GM12874 (cell line): Measurements from ENCODE around the gene MOK.

Source experiments
- TF ChIP-seq, protein P1 (sequence below): IDR thresholded peaks from 2 replicates; pipeline ENCODE4 v1.5.1; 2011; ENCODE audit warnings: low read depth, mild to moderate bottlenecking, control low read depth, low read length, moderate library complexity; ENCODE audit not compliant: insufficient read depth

The MOK gene, protein sequence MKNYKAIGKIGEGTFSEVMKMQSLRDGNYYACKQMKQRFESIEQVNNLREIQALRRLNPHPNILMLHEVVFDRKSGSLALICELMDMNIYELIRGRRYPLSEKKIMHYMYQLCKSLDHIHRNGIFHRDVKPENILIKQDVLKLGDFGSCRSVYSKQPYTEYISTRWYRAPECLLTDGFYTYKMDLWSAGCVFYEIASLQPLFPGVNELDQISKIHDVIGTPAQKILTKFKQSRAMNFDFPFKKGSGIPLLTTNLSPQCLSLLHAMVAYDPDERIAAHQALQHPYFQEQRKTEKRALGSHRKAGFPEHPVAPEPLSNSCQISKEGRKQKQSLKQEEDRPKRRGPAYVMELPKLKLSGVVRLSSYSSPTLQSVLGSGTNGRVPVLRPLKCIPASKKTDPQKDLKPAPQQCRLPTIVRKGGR

DNA sequence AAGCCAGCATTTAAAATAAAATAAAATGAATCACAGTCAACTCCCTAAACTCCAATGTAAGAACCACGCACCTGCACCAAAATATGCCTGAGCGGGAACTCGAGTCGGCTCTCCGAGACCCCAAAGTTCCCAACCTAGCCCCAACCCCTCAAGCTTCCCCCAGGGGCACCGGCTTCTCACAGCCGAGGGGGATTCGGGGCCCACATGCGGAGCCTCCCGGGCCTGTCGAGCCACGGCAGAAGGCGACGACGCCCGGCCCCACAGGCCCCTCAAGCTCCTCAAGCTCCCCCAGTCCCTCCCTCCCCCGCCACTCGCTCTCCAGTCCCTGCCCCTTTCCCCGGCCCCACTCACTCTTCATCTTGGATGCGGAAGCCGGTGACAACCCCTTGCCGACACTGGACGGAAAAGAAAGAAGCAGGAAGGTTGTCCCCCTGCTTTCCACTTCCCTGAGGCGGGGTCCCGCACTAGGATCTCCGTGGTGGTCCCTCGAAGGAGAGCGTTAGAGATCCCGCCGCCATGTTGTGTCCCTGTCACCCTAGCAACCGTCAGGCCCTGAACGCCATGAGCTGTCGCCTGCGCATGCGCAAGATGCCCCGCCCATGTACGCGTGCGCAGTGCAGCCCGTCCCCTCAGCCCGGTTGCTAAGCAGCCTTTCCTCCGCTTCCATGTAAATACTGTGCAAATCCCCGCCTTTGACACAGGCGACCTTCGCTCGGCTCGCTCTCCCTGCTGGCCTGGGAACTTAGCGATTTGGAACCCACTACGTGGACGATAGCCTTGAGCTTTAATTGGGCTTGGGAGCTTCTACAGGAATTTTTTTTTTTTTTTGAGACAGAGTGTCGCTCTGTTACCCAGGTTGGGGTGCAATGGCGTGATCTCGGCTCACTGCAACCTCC, at the start of gene MOK:
TSS of gene MOK (minus strand) at position 554 of the 896 bp plus-strand sequence. CDS start at position 358, 196 bp downstream.
- TF ChIP-seq, protein P1, sequence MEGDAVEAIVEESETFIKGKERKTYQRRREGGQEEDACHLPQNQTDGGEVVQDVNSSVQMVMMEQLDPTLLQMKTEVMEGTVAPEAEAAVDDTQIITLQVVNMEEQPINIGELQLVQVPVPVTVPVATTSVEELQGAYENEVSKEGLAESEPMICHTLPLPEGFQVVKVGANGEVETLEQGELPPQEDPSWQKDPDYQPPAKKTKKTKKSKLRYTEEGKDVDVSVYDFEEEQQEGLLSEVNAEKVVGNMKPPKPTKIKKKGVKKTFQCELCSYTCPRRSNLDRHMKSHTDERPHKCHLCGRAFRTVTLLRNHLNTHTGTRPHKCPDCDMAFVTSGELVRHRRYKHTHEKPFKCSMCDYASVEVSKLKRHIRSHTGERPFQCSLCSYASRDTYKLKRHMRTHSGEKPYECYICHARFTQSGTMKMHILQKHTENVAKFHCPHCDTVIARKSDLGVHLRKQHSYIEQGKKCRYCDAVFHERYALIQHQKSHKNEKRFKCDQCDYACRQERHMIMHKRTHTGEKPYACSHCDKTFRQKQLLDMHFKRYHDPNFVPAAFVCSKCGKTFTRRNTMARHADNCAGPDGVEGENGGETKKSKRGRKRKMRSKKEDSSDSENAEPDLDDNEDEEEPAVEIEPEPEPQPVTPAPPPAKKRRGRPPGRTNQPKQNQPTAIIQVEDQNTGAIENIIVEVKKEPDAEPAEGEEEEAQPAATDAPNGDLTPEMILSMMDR: no peak

DNA sequence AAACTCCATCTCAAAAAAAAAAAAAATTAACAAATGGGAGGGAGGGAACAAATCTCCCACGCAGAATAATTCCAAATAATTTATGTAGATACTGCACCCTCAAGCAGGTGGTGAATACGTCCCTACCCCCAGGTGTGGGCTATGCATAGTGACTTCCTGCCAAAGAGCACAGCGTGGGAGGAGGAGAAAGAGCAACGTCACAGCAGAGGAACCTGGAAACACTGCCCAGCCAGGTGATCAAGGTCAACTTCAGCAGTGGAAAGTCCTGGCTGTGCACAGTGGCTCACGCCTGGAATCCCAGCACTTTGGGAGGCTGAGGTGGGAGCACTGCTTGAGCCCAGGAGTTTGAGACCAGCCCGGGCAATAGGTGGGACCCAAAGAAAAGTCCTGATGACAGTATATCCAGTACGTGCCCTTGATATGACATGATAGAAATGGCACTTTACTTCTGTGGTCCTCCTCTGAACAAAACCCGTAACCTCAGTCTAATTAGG, 48.2 kb upstream of the MOK start:
- TF ChIP-seq, protein P1: no peak

DNA sequence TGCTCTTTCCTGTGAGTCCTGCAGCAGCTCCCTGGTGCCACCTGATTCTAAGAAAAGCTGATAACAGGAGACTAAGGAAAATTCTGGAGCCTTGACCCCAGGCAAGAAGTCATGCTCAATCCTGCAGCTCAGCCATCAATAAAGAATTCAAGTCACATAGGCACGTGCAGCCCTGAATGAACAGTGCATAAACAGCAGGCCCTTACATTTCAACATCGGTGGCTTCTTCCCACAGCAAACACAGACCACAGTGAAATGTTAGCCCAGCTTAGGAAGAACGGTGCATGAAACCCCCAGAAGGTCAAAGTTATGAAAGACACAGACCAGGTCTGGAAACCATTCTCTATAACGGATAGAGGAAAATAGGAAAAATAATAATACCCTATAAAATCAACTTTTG, 47.2 kb upstream of the MOK start:
- TF ChIP-seq, protein P1: no peak

DNA sequence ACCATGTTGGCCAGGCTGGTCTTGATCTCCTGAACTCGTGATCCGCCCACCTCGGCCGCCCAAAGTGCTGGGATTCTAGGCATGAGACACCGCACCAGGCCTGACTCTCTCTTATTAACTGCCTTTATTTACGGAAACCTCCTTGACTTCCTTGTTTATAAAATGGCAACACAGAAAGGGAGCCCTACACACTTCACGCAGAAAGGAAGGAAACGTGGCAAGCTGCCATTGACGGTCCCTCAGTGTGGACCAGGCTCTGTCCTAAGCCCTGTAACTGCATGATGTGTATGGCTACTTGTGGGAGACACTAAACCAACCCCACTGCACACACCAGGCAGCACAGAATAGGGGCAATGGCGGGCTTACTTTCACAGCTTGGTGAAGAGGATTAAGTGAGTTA, 46.1 kb upstream of the MOK start:
- TF ChIP-seq, protein P1: no peak

DNA sequence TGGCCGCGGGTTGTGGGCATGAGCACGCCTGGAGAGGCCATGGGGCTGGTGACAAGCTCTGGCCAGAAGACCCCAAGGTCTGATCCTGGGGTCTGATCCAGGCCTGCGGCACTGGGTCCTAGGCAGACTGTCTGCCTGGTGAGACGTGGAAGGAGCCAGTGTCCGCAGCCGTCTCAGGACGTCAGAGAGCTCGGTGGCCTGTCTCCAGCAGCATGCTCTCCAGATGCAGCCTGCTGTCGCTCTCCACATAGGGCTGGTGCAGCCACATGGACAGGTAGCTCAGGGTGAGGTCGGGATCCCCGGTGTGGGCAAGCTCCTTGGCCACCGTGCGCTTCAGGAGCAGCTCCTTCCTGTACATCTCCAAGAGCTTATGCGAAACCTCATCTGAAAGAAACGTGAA, 43.4 kb upstream of the MOK start:
- TF ChIP-seq, protein P1: no peak

DNA sequence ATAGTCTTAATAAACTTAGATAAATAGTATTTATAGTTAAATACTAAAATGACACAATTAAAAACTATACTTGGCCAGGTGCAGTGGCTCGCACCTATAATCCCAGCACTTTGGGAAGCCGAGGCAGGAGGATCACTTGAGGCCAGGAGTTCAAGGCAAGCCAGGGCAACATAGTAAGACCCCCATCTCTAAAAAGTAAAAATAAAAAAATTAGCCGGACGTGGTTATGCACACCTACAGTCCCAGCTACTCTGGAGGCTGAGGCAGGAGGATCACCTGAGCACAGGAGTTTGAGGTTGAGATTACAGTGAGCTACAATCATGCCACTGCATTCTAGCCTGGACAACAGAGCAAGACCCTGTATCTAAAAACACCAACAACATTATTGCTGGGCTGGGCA, 41.7 kb upstream of the MOK start:
- TF ChIP-seq, protein P1: no peak

DNA sequence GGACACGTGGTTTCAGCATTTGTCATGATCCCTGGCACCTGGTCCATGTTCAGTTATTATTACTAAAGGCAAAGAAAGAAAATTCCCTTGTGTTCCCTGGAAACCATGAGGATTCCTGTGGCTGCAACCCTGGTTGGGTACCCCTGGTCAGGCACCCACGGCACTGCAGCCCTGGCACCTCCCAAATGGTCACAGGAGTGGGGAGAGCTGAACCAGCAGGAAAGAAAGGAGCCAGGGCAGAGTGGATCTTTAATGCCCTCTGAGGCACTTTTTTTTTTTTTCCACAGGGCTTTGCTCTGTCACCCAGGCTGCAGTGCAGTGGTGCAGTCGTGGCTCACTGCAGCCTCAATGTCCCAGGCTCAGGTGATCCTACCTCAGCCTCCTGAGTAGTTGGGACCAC, 40.3 kb upstream of the MOK start:
- TF ChIP-seq, protein P1: no peak
